C1 segment of cervical spinal cord (tissue), 14 donors: ENCODE measurements around the gene PIGH.
"Not testable (repeated sequence)": the region's sequence is repeated elsewhere in the genome, so short reads cannot be mapped to it uniquely, and the experiment has no call there.

ENCODE experiments used
- DNase-seq, 14 donors: peaks; one replicate each; lab custom pipeline; 2025; lab: John Stamatoyannopoulos, UW

The PIGH gene

GRCh38 chr14:67553547-67553946 is 46.5 kb downstream of the PIGH start:
- DNase-seq = no peak

- DNase-seq = no peak
Measured at GRCh38 chr14:67551940-67552339, 48.1 kb downstream of the PIGH start.

GRCh38 chr14:67551123-67551522 is 48.9 kb downstream of the PIGH start:
- DNase-seq = no peak

- DNase-seq = no peak
Measured at GRCh38 chr14:67549734-67550133, 50.3 kb downstream of the PIGH start.

- no peak for DNase-seq
Measured at GRCh38 chr14:67547224-67547780, 52.8 kb downstream of the PIGH start.

GRCh38 chr14:67544590-67544989 is 55.5 kb downstream of the PIGH start:
- DNase-seq = no peak

- not testable (repeated sequence) for DNase-seq
Measured at GRCh38 chr14:67542620-67543019, 57.4 kb downstream of the PIGH start.

GRCh38 chr14:67541448-67542387 is 58.4 kb downstream of the PIGH start:
- DNase-seq = no peak
